H1 (cell line): Measurements from ENCODE around the gene ZNF500. TPM values are rescaled to one million over a fixed set of nuclear protein-coding genes. Genes with fewer than 3 reads are reported as not detected.

ENCODE experiments used
- BRCA1 ChIP-seq: IDR thresholded peaks from 2 replicates; pipeline ENCODE4 v1.6.1; 2012; ENCODE audit warnings: low read depth, low read length, improper control_type of control experiment
- CBX5 ChIP-seq: fragments of 300-800, 300-1000 bp; sonication (generic); IDR thresholded peaks from 2 replicates; pipeline ENCODE4 v1.7.1; 2016; ENCODE audit warnings: antibody characterized with exemption, low read length, low read depth
- CBX8 ChIP-seq: fragments of 300-800, 300-1000 bp; sonication (generic); IDR thresholded peaks from 2 replicates; pipeline ENCODE4 v1.7.1; 2016; ENCODE audit warnings: low read depth, low read length, borderline replicate concordance
- GTF2F1 ChIP-seq: IDR thresholded peaks from 2 replicates; pipeline ENCODE4 v1.6.1; 2012; ENCODE audit warnings: low read depth, low read length, improper control_type of control experiment, borderline replicate concordance
- JUN ChIP-seq: IDR thresholded peaks from 2 replicates; pipeline ENCODE4 v1.6.1; 2011; ENCODE audit warnings: low read depth, mild to moderate bottlenecking, improper control_type of control experiment, low read length
- MAFK ChIP-seq: IDR thresholded peaks from 2 replicates; pipeline ENCODE4 v1.6.1; 2012; ENCODE audit warnings: low read depth, mild to moderate bottlenecking, improper control_type of control experiment, low read length
- RNF2 ChIP-seq: fragments of 200-900, 300-1000 bp; sonication (generic); IDR thresholded peaks from 2 replicates; pipeline ENCODE4 v1.7.1; 2016; ENCODE audit warnings: borderline replicate concordance, low read depth, mild to moderate bottlenecking, antibody characterized with exemption, low read length; ENCODE audit not compliant: poor library complexity, severe bottlenecking; ENCODE audit errors: missing control alignments
- YY1 ChIP-seq: IDR thresholded peaks from 2 replicates; pipeline ENCODE4 v1.6.1; 2011; ENCODE audit warnings: low read depth, mild to moderate bottlenecking, low read length
- polyA plus RNA-seq, 7 experiments: library from polyadenylated mRNA; depleted of rRNA in 3 of 7; stranded (reverse) in 5 of 7; unstranded in 2 of 7; fragments of >200 nt in 5 of 7; fragments of 200-250 nt in 2 of 7; gene quantifications; 1 replicate in 5 of 7; 2 replicates in 1 of 7; 4 replicates in 1 of 7; pipeline versions ENCODE4 v1.2.1 to v1.2.3, GENCODE V29; 2011 to 2013; ENCODE audit warnings: missing spikeins in 2 of 7, mixed read lengths in 2 of 7
- total RNA-seq: library from RNA; stranded (reverse); fragmentation: NEBNext Ultra II Directional; extraction: Animal tissue kit (Norgen Biotek cat#: 25700); gene quantifications from 2 replicates; pipeline ENCODE4 v1.2.1, GENCODE V29; 2021

Gene ZNF500
- total and polyA plus RNA-seq, 2 of the 8 experiments (the other 6 are each of a cell fraction or from before 2014, with no cell fraction given) = 10.3 to 10.4 TPM

DNA sequence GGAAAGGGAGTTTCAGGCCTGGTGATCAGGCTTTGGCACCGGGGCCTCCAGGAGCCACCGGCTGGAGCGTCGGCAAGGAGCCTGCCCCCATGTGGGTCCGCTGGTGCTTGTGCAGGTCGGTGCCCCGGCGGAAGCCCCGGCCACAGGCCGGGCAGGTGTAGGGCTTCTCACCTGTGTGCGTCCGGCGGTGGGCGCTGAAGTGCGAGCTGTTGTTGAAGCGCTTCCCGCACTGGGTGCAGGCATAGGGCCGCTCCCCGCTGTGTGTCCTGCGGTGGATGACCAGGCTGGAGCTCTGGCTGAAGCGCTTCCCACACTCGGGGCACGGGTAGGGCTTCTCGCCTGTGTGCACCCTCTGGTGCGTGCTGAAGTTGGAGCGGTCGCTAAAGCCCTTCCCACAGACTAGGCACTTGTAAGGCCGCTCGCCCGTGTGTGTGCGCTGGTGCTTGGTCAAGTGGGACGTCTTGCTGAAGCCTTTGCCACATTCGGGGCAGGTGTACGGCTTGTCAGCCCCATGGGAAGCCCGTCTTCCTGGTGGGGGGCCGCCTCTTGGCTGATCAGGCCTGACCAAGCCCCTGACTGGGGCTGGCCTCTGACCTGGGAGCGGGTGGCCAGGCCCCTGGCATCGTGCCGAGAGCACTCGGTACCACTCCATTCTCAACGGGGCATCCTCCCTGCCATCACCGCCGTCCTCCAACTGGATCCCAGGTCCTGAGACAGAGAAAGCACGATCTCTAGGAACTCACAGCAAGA is 14.4 kb downstream of the ZNF500 start (continued):
- no peak for TF ChIP-seq CBX5
- no peak for TF ChIP-seq GTF2F1
- TF ChIP-seq MAFK = no peak
- TF ChIP-seq YY1 = no peak
- no peak for TF ChIP-seq CBX8
- no peak for TF ChIP-seq BRCA1
- TF ChIP-seq RNF2 = no peak
- no peak for TF ChIP-seq JUN
